Vagina (tissue), 2 donors: ENCODE results near the gene TAS2R4.
"Not testable (repeated sequence)": the region's sequence is repeated elsewhere in the genome, so short reads cannot be mapped to it uniquely, and the experiment has no call there.

Source experiments
- POLR2A ChIP-seq, 2 donors: fragments of 450-650 bp; IDR thresholded peaks; one replicate each; pipeline ENCODE4 v1.6.1; 2017; ENCODE audit warnings: antibody characterized with exemption in 2 of 2, mild to moderate bottlenecking in 2 of 2, moderate library complexity in 2 of 2
- POLR2AphosphoS5 ChIP-seq, 2 donors: sonication (generic); formaldehyde crosslinking; IDR thresholded peaks; one replicate each; pipeline ENCODE4 v1.9.0; 2017; ENCODE audit warnings: antibody characterized with exemption in 2 of 2, mild to moderate bottlenecking in 2 of 2, low read depth in 1 of 2; ENCODE audit not compliant: insufficient read depth in 1 of 2
- TF ChIP-seq, protein P1 (sequence below), 3 experiments: fragments of 450-650 bp in 2 of 3; fragments of 200-600 bp in 1 of 3; sonication (generic) in 1 of 3; IDR thresholded peaks; one replicate each; pipeline ENCODE4 v1.5.1; 2017 to 2019; ENCODE audit warnings: antibody characterized with exemption in 3 of 3, mild to moderate bottlenecking in 2 of 3, moderate library complexity in 2 of 3

DNA sequence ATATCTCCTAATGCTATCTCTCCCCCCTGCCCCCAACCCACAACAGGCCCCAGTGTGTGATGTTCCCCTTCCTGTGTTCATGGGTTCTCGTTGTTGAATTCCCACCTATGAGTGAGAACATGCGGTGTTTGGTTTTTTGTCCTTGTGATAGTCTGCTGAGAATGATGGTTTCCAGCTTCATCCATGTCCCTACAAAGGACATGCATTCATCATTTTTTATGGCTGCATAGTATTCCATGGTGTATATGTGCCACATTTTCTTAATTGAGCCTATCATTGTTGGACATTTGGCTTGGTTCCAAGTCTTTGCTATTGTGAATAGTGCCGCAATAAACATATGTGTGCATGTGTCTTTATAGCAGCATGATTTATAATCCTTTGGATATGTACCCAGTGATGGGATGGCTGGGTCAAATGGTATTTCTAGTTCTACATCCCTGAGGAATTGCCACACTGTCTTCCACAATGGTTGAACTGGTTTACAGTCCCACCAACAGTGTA, 6.3 kb upstream of the TAS2R4 start:
- TF ChIP-seq, protein P1, sequence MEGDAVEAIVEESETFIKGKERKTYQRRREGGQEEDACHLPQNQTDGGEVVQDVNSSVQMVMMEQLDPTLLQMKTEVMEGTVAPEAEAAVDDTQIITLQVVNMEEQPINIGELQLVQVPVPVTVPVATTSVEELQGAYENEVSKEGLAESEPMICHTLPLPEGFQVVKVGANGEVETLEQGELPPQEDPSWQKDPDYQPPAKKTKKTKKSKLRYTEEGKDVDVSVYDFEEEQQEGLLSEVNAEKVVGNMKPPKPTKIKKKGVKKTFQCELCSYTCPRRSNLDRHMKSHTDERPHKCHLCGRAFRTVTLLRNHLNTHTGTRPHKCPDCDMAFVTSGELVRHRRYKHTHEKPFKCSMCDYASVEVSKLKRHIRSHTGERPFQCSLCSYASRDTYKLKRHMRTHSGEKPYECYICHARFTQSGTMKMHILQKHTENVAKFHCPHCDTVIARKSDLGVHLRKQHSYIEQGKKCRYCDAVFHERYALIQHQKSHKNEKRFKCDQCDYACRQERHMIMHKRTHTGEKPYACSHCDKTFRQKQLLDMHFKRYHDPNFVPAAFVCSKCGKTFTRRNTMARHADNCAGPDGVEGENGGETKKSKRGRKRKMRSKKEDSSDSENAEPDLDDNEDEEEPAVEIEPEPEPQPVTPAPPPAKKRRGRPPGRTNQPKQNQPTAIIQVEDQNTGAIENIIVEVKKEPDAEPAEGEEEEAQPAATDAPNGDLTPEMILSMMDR (IDR thresholded peaks at IDR 0.05) = not testable (repeated sequence)
- not testable (repeated sequence) for TF ChIP-seq POLR2A (IDR thresholded peaks at IDR 0.05); POLR2AphosphoS5 (IDR thresholded peaks at IDR 0.05; ENCODE audit: insufficient read depth in 1 of 2, low read depth in 1 of 2)
